Activated gamma-delta T cell treated with anti-CD3 and anti-CD28 coated beads, Interleukin-2, amount 50 U/mL, for 16 hours (primary cell): Measurements from ENCODE around the gene TFAP2B.

Experiments
- DNase-seq: peaks from one replicate; pipeline ENCODE4 v3.0.0-alpha.2; 2020; ENCODE audit warnings: low read depth

TFAP2B gene

DNA sequence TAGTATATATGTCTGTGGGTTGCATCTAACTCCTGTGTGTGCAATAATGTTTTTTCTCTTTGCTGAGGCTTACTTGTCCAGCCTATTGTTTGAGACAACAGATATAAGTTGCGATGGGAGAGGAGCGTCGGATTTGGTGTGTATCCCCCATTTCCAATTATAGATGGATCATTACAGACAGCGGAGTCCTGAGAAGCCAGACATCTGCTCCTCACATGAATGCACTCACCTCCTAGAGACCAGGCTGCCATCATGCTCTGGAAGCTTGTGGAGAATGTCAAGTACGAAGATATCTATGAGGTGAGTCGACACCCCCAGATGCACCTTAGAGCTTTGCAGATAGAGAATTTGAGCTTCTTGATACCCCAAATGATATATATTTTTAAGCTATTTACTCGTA lies at the start of gene TFAP2B:
Gene TFAP2B (plus strand): TSS at position 199 of the 400 bp plus-strand sequence. CDS start 21 bp downstream, at position 220.
- DNase-seq, result no peak

DNA sequence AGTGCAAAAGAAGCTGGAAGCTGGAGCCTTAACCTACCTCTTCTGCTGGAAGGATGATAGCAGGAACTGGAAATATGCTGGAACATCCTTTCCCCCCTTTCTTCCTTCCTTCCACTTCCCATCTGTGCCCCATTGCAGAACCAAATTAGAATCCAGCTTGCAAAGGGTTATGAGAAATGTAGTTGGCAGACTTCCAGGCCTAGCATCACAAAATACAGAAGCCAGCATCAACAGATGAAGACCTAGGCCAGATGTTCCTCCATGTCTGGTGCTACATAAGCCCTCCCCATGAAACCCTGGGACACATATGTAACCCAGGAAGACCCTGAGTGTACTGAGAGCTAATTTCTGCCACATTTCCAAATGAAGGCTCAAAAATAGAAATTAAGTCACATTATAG lies 40.0 kb upstream of the TFAP2B start:
- DNase-seq, result no peak

DNA sequence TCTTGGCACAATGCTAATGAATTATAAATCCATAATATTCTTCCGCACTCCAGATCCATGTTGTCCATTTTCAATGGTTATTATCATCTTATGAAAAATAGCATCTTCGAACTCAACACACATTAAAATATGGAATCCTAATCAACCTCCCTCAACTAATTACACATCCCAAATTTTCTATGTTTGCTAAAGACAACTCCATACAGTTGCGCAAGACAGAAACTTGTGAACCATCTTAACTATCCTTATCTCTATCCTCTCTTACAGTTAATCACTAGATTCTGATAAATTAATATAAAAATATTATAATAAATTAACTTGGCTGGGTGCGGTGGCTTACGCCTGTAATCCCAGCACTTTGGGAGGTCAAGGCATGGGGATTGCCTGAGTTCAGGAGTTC lies 38.3 kb upstream of the TFAP2B start:
- DNase-seq, result no peak

DNA sequence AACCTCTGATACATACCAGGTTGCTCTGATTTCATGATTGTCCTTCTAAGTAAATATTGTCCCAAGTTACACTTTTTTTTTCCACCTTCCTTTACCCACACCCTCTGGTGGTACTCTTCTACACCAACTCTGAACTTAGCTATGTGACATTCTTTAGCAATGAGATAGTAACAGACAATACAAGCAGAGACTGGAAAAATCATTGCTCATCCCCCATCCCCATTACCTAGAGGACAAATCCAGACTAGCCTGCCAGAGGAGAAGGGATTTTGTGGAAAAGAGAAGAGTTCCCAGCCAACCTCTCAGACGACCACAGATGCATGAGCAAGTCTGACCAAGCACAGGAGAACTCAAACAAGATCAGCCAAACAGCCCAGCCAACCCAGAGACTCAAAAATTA lies 32.8 kb upstream of the TFAP2B start:
- no peak for DNase-seq

DNA sequence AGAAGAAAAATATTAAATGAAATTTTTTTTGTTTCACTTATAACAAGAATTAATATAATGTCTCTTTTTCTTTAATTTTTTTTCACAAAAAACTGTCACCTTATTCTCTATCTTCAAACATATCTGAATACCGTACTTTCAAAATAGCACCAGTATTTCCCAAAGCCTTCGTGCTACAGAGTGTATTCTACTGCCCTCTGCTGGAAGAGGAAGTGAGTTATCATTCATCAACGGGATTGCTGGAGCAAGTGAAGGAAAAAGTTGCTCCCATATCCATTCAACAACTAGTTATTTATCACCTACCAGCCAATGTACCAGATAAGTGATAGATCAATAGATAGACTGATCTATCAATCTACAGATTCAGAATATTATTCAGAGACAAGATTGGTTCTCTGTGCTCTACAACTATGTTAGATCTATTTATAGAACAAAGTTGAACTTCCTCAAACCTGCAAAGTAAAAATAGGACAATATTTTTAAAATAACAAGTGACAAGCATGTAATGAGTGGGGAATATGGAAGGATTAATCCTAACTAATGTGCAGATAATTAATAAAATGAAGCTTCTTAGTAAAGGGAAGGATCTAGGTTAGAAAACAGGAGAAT lies 26.7 kb upstream of the TFAP2B start:
- DNase-seq, result no peak

DNA sequence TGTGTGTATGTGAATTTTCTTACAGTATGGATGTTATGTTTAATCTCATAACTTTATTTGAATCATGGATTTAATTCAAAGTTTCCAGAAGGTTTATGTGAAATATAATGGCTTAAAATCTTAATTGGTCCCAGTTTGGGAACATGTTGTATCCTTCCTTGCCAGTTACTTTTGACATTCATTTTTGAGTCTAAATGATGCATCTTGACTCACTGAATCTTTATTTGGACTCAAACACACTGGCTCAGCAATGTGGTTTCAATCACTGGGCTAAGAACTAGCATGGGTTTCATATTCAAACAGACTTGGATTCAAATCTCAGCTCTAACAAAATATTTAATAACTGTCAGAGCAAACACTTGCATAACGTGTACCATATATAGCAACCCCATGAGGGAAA lies 25.9 kb upstream of the TFAP2B start:
- no peak for DNase-seq

DNA sequence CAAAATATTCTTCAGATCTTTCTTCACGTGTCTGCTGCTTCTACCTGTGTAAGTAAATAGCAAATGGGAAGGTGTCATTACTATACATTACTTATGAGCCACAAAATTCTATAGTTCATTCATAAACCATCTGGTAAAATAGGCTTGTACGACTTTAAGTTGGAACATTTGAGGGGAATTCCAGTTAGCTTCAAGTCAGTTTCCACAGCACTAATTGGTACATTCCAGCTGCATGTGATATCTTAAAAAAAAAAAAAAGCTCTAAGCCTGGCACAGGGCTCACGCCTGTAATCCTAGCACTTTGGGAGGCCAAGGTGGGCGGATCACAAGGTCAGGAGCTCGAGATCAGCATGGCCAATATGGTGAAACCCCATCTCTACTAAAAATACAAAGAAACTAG lies 23.1 kb upstream of the TFAP2B start:
- DNase-seq, result no peak

DNA sequence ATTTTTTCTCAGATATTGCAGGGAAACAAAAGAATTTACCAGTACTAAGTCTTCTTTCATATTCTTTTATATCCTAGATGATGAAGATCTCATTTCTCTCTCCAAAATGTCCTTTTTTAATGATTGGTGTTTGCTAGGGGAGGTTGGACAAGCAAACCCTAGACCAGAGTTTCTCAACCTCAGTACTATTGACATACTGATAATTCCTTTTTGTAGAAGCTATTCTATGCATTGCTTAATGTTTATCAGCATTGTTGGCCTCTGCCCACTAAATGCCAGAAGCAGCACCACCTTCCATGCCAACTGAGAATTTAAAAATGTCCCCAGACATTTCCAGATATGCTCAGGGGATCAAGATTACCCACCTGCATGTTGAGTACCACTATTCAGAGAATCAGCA lies 14.4 kb upstream of the TFAP2B start:
- no peak for DNase-seq

DNA sequence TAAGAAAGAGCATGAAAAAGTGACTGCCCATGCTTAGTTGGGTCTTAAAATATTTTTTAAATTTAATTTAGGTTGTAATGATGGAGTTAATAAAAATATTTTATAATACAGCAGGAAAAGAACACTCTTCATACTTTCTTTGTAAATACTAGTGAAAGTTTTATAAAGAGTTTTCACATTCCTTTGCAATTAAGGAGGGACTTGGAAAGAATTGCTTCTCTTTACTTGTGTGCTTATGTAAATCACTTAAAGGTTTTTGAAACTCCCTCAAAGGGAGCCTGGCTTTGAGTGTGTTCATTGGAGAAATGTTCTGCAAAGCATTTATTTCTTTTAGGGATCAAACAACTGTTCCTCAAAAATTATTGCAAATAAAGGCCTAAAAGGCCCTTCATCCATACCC lies 11.6 kb upstream of the TFAP2B start:
- no peak for DNase-seq

DNA sequence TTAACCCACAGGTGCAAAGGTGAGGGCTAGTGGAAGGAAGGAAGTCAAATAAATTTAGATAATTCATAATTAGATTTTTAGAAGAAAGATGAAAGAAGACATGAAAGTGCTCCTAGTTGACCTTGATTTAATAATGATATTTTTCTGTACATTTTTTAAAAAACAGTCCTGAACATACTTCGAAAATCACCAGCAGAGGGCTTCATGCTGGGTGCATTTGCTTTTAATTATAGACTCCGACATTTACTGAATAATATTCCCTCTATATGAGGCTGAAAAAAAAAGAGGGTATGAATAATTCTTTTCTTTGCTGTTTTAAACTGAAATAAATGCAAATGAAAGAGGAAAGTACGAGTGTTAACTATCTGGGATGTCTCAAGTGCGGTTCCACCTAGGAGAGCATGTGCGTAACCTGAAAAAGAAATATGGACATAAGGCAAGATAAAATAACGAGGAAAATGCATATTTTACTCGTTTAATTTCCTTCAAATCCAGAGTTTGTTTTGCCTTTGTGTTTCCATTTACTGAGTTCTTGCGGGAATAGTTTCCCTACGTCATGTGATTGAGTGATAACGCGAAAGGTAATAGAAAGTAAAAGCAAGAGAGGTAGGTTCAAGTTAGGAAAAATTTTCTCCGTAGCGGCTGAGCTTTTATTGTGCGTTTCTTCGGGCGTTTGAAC lies 3.1 kb upstream of the TFAP2B start:
- DNase-seq, result no peak

DNA sequence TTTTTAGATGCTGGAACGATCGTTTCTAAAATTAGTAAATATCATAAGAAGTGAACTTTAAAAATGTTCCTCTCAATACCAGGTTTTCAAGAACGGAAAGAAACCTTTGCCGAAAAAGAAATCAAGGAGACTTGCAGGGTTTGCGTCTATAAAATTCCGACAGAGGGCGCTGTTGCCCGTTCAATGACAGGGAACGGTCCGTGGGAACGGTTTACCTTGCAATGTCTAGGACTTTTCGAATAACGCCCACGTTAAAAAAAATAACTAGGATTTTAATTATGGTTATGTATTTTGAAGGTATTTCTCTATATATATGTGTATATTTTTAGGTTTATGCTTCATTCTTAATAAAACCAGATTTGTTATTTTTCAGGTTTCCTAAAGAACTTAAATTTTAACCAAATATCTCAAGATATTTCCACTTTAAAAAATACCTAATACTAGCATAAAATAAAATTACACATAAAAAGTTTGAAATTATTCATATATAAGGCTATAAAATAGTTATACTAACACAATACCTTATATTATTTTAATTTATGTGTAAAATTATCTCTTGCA lies 2.5 kb upstream of the TFAP2B start:
- peak; percentile 5 for DNase-seq

DNA sequence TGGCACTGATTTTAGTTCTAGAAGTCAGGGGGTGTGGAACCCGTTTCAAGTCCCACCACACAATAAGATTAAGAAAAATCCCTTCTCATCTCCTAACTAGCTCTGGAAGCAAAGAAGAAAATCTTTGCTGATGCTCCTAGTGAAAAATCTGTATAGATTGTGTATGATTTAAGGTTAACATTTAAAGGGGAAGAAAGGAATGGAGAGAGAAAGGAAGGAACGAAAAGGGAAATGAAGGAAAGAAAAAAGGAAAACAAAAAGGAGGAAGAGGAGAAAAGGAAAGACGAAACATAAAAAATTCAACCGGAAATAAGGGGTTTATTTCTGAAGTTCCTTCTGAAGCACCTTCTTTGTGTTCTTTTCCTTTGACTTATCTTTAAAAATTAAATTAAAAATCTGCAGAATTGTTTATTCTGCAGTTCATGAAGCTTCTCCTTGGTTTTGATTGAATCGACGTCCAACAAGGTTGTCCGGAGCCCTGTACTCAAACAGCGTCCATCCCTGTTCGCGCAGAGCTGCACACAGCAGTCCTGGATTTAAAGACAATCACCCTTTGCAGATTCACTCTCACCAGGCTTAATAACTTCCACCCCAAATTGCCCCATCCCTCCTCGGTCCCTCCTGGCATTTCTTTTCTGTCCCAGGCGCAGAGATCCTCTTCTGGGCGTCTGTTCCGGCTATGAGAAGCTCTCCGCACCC lies 1.6 kb upstream of the TFAP2B start:
- no peak for DNase-seq

DNA sequence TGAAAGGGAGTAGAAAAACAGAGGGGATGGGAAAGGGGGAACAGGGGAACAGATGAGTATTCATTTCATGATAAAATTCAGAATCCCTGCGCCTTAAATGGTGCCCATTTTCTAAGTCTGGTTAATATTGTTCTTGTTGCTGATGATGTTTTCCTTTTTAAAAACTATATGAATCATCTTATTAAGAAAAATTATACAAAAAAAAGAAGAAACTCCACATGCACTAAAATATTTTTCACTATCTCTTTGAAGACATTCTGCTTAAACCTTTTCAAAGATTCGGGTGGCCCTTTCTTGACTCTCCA lies 1.1 kb upstream of the TFAP2B start:
- DNase-seq, result no peak

DNA sequence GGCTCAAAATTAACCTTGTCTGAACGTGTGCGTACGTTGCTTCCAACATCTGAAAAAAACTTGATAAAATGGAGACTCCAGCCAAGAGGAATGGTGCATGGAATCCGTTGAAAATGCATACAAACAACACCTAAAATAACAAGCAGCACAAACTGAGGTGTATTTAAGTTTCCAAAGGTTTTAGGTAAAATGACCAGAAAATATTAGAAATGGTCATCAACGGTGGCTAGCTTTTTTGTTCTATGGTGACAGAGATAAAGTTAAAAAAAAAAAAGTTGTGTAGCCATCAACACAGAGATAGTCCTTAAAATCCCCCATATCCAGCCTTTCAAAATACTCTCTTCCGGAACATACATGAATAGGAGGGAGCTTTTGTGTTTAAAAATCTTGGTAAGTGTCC lies 651 bp upstream of the TFAP2B start:
- no peak for DNase-seq

DNA sequence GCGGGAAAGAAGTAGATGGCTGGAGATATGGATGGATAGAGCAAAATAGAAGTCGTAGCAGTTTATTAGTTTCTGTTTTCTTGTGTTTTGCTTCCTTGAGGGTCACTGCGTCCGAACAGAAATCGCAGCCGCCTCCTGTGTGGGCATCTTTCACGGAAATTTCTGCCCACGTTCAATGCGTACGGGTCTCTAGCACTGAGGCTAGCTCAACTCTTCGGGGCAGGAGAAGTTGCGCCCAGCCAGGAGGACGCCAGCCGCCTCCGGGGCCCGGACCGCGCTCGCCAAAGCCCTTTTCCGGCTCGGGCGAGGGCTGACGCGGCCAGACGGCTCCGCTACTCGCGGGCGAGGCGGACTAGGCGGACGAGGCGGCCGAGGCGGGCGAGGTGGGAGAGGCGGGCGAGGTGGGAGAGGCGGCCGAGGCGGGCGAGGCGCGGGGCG lies 814 bp downstream of the TFAP2B start:
- no peak for DNase-seq

DNA sequence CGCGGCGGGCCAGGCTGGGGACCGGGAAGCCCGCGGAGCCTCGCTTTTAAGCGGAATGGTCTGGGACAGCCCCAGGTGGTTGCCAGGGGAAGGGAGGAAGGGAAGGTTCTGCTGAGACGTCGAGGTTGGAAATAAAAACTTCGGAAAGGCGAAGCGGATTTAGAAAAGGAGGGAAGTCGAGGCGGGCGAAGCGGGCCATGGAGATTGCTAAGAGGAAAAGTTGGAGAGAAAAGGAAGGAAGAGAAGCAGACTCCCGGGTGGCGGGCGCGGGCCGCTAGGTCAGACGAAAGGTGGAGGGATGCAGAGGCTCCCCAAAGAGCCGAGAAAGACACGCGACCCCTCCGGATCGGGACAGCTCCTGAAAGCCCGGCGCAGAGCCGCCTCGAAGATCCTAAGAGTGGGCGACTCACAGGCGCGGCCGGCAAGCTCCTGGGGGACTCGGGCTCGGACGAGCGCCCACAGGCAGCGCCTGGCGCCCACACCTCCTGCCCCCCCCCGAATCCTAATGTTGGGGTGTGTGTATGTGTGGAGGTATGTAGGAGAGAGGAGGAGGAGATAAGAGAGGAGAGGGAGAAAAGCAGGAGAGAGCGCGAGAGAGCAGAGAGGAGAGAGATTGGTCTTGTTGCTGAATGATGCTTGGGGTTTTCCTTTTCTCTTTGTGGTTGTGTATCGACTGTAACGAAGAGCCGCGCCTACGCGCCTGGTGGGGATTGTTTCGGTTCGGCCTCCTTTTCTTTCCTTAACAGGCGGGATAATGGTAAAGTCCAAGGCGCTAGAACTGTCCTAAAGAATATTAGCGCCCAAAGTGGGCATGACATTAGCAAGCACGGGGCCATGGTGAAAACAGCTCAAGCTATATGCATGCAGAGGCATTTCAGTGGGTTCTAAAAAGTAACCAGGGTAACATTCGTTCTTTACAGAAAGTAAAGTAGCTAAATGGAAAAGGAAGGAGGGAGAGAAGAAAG lies 1.5 kb downstream of the TFAP2B start:
- no peak for DNase-seq

DNA sequence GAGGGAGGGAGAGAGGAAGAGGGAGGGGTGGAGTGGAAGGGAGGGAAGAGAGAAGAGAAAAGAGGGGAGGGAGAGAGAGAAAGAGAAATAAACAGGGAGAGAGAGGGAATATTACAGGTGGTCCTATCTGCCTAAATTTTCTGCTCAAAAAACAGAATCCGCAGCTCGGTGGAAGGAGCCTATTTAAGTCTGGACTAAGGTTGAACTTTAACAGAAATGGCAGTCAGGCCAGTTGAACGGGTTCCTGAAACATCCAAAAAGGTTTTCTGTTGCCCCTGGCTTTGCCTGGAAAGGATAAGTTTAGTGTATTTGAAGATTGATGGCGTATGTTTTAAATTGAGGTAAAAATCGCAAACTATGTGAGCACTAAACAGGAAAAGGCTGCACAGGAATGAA lies 2.2 kb downstream of the TFAP2B start:
- no peak for DNase-seq

DNA sequence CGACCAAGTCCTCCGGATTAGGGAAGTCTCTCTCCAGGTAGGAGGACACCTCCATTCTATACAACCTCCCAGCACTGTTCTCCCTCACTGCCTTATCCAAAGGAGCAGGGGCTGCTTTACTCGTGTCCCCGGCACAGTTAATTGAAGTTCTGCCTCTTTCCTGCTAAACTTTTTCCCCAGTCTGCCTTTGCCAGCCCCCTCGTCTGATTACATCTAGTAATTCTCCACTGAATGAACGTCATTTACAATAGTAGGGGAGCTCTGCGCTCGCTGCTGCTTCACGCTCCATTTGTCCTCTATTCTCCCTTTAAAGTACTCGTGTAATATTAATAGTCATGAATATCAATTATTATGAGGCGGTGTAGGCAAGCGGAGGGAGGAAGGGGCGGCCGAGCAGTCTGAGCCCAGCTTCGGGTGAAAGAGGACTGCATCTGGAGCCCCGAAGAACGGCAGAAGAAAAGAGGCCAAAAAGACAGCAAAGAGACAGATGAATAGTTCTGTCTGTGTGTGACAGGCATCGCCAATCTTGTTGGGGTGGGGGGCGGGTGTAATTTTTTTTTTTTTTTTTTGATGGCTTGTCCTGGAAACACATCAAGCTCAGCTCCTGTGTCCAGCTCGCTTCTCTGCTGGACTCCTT lies 2.9 kb downstream of the TFAP2B start:
- DNase-seq, result no peak

DNA sequence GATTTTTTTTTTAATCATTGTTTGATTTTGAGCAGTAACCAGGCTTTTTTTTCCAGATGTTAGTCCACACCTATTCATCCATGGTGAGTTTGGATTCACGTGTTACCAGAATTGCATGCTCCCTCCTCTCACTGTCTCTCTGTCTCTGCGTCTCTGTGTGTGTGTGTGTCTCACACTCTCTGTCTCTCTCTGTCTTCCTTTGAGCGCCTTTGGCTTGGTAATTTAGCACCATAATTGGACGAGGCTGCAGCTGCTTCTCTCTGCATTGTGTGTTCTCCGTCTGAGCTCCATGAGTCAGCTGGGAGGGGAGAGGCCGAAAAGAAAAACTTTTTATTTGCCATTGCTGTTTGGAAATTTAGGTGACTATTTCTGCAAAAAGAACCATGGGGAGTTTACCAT lies 3.4 kb downstream of the TFAP2B start:
- DNase-seq, result no peak

DNA sequence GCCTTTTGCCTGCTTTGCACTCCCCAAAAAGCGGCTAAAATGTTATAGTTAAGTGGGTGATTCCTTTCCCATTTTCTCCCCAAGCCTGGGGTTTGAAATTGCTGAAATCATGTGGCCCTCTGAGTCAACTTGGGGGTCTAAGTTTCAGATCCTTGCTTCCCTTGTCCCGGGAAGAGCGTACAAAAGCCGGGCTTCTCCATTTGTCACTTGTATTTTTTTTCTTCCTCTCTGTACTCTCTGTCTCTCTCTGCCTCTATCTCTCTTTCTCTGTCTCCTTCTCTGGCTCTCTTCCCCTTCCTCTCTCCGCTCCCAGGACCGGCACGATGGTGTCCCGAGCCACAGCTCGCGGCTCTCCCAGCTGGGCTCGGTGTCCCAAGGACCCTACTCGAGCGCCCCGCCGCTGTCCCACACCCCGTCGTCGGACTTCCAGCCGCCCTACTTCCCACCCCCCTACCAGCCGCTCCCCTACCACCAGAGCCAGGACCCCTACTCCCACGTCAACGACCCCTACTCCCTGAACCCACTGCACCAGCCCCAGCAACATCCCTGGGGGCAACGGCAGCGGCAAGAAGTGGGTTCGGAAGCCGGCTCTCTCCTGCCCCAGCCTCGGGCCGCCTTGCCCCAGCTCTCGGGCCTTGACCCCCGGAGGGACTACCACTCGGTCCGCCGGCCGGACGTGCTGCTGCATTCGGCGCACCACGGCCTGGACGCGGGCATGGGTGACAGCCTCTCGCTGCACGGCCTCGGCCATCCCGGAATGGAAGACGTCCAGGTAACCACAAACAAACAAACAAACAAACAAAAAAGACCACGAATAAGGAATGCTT lies 4.6 kb downstream of the TFAP2B start:
- no peak for DNase-seq

DNA sequence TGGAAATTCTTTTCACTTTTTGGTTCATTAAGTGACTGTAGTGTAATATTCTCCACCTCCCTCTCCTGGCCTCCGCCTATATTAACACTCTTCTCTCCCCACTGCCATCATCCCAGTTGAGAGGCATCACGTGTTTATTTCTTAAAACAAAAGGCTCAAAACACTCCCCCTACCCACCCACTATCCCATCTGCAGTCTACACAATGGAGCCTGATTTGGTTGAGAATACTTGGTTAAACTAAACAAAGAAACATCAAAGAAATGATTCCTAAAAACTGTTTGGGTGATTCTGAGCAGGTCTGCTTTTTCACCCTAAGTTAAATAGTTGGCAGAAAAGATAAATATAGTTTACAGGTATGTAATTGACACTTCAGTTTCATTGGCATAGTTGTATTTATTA lies 5.9 kb downstream of the TFAP2B start:
- no peak for DNase-seq
